ENCODE results near the gene PTPRT.

The PTPRT gene

GRCh38 chr20:42080956-42081355 is 1108.8 kb downstream of the PTPRT start:
- POLR2A ChIA-PET: no interaction called here

DNA sequence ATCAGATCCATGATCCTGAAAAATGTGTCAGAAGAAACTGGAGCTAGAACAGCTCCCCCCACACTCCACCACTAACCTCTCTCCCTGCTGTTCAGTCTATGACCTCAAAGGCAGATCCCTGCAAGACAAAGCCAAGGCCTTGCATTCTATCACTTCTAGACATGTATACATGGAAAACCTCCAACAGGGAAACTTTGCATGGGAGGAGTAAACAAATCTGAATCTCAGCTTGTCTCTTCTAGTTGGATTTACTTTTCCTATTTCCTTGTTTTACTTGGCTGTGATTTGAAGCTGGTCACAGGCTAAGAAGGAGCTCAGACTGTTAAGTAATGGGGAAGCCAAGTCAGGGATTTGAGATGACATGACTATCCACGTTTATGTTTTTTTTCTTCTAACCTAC is 1114.8 kb downstream of the PTPRT start:
- CTCF ChIA-PET: no interaction called here
- TF ChIP-seq CTCF (IDR thresholded peaks at IDR 0.05; ENCODE audit: control extremely low read depth, extremely low read depth, low read depth, missing control alignments): no peak
- POLR2A ChIA-PET: no interaction called here
- no peak for DNase-seq (ENCODE audit: extremely low spot score)

More at GRCh38 chr20:42080956-42081355, 1108.8 kb downstream of the PTPRT start:
- TF ChIP-seq CTCF (IDR thresholded peaks at IDR 0.05; ENCODE audit: control extremely low read depth, extremely low read depth, low read depth, missing control alignments): no peak
- CTCF ChIA-PET: no interaction called here
- DNase-seq (ENCODE audit: extremely low spot score): no peak

GRCh38 chr20:42067596-42067995 is 1122.1 kb downstream of the PTPRT start:
- ChIA-PET CTCF (no interaction called here), POLR2A (no interaction called here)
- no peak for DNase-seq (ENCODE audit: extremely low spot score)

DNA sequence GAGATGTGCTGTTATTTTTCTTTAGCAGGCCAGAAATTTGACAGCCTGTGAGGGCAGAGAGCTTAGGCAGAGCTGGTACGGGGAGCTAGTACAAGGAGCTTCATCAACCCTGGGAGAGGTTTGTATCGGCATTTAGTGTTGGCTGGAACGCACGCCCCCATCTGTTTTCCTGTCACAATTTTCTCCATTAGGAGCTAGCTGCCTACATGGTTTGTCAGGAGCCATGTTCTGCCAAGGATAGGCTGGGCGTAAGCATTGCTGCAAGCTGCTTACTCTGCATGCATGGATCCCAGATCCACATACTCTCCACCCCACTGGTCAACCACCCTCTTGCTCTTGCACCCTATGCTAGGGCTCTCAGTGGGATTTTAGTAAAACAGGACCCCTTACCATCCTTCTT is 1122.5 kb downstream of the PTPRT start:
- POLR2A ChIA-PET: no interaction called here
- CTCF ChIA-PET: no interaction called here
- no peak for DNase-seq (ENCODE audit: extremely low spot score)
- no peak for TF ChIP-seq CTCF (IDR thresholded peaks at IDR 0.05; ENCODE audit: control extremely low read depth, extremely low read depth, low read depth, missing control alignments)

More at GRCh38 chr20:42067596-42067995, 1122.1 kb downstream of the PTPRT start:
- no peak for TF ChIP-seq CTCF (IDR thresholded peaks at IDR 0.05; ENCODE audit: control extremely low read depth, extremely low read depth, low read depth, missing control alignments)

DNA sequence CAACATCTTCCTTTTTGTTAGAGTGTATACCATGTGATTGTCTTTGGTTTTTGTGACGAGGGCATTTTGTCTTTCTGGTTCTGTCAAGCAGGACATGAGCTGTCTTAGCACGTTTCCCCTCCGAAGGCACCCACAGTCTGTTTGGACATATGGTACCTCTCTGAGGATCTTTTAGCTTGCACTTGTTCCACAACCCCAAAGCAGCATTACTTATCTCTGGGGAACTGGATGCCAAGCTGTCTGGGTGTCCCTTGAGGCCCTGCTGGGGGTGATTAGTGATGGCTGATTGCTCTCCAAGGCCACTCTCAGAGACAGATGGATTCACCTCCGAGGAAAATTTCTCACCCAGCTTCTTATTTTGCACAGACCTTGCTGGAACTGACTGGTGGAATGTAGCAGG is 1126.6 kb downstream of the PTPRT start:
- DNase-seq (ENCODE audit: extremely low spot score): no peak
- CTCF ChIA-PET: no interaction called here
- POLR2A ChIA-PET: no interaction called here
- TF ChIP-seq CTCF (IDR thresholded peaks at IDR 0.05; ENCODE audit: control extremely low read depth, extremely low read depth, low read depth, missing control alignments): no peak

GRCh38 chr20:42053350-42053749 is 1136.4 kb downstream of the PTPRT start:
- no peak for TF ChIP-seq CTCF (IDR thresholded peaks at IDR 0.05; ENCODE audit: control extremely low read depth, extremely low read depth, low read depth, missing control alignments)
- ChIA-PET CTCF (interaction anchor here (1.1 kb wide), 1 partner anchor 13 kb away, joined by 3 read pairs; no protein-coding TSS in a partner anchor), POLR2A (no interaction called here)
- DNase-seq (ENCODE audit: extremely low spot score): no peak

GRCh38 chr20:42051921-42052320 is 1137.8 kb downstream of the PTPRT start:
- TF ChIP-seq CTCF (IDR thresholded peaks at IDR 0.05; ENCODE audit: control extremely low read depth, extremely low read depth, low read depth, missing control alignments): no peak
- DNase-seq (ENCODE audit: extremely low spot score): no peak
- POLR2A ChIA-PET: no interaction called here
- CTCF ChIA-PET: interaction anchor here (0.9 kb wide), 1 partner anchor 9 kb away, joined by 3 read pairs; no protein-coding TSS in a partner anchor

Data from GM10248 (cell line).